Measurements from ENCODE around the gene STAT3. TPM values are rescaled to one million over a fixed set of nuclear protein-coding genes. Genes with fewer than 3 reads are reported as not detected.

Gene STAT3
- total and polyA plus RNA-seq, 2 of the 13 experiments (the other 11 are each of a cell fraction or from before 2014, with no cell fraction given) = 61.8 to 62.4 TPM

DNA sequence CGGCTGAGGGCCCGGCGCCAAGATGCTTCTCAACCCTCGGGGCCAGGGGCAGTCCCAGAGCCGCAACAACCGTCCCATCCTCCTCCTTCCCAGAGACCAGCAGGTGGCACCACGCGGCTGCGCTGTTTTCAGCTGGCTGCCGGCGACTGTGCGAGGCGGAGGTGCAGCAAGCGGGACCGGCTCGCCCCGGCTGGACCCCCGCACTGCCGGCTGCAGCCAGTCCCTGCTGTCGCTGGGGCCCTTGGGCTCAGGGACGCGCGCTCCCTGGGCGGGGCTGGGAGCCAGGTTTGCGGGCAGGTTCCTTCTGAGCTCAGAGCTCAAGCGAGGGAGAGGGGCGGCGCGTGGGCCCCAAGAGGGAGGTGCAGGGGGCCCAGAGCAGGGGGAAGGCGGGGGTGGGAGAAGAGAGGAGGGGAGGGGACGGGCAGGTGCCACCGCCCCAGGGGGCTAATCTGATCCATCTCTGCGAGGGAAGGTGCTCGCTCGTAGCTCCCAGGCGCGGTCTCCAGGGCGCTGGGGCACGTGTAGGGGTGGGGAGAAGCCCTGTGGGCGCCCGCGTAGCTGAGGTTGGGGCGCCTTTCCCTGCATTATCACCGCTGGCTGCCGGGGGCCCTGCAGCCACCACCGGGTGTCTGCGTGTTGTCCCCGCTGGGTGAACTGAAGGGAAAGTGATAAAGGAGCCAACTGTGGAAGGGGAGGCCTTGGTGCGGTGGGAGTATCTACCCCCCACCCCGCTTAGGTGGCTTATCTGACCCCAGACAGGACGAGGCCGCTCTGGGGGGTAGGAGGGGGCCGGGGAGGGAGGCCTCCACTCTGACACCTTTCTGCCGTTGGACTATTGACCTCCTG lies 75.7 kb downstream of the STAT3 start (continued):
- TF ChIP-seq, protein P1, sequence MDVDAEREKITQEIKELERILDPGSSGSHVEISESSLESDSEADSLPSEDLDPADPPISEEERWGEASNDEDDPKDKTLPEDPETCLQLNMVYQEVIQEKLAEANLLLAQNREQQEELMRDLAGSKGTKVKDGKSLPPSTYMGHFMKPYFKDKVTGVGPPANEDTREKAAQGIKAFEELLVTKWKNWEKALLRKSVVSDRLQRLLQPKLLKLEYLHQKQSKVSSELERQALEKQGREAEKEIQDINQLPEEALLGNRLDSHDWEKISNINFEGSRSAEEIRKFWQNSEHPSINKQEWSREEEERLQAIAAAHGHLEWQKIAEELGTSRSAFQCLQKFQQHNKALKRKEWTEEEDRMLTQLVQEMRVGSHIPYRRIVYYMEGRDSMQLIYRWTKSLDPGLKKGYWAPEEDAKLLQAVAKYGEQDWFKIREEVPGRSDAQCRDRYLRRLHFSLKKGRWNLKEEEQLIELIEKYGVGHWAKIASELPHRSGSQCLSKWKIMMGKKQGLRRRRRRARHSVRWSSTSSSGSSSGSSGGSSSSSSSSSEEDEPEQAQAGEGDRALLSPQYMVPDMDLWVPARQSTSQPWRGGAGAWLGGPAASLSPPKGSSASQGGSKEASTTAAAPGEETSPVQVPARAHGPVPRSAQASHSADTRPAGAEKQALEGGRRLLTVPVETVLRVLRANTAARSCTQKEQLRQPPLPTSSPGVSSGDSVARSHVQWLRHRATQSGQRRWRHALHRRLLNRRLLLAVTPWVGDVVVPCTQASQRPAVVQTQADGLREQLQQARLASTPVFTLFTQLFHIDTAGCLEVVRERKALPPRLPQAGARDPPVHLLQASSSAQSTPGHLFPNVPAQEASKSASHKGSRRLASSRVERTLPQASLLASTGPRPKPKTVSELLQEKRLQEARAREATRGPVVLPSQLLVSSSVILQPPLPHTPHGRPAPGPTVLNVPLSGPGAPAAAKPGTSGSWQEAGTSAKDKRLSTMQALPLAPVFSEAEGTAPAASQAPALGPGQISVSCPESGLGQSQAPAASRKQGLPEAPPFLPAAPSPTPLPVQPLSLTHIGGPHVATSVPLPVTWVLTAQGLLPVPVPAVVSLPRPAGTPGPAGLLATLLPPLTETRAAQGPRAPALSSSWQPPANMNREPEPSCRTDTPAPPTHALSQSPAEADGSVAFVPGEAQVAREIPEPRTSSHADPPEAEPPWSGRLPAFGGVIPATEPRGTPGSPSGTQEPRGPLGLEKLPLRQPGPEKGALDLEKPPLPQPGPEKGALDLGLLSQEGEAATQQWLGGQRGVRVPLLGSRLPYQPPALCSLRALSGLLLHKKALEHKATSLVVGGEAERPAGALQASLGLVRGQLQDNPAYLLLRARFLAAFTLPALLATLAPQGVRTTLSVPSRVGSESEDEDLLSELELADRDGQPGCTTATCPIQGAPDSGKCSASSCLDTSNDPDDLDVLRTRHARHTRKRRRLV (CRISPR knock-in tag; IDR thresholded peaks at IDR 0.05) = peak; percentile 45; the same call in 1 of the 2 replicates
- TF ChIP-seq ZZZ3 (CRISPR knock-in tag; IDR thresholded peaks at IDR 0.05; ENCODE audit: borderline replicate concordance) (0 out of 2 replicates have a peak, but pooled peaks have one; percentile 20), NPAS2 (CRISPR knock-in tag; IDR thresholded peaks at IDR 0.05; ENCODE audit: borderline replicate concordance) (no peak), ZFP37 (CRISPR knock-in tag; IDR thresholded peaks at IDR 0.05; ENCODE audit: borderline replicate concordance) (0 out of 2 replicates have a peak, but pooled peaks have one; percentile 35), RFX1 (IDR thresholded peaks at IDR 0.05) (no peak), SAP130 (CRISPR knock-in tag; IDR thresholded peaks at IDR 0.05; ENCODE audit: low read depth) (peak; percentile 87), POGZ (CRISPR knock-in tag; IDR thresholded peaks at IDR 0.05) (peak; percentile 77), ZEB1 (IDR thresholded peaks at IDR 0.05; ENCODE audit: insufficient replicate concordance, low read depth) (peak; percentile 33), HIVEP1 (CRISPR knock-in tag; IDR thresholded peaks at IDR 0.05) (peak; percentile 54), SP4 (CRISPR knock-in tag; IDR thresholded peaks at IDR 0.05) (peak; percentile 78; the same call in 1 of the 2 replicates), XBP1 (CRISPR knock-in tag; IDR thresholded peaks at IDR 0.05) (no peak), CEBPG (CRISPR knock-in tag; IDR thresholded peaks at IDR 0.05) (peak; percentile 60), ERF (CRISPR knock-in tag; IDR thresholded peaks at IDR 0.05) (peak; percentile 70; the same call in 1 of the 2 replicates), SMC3 (IDR thresholded peaks at IDR 0.05; ENCODE audit: low read length) (peak; percentile 17; the same call in 1 of the 2 replicates), TEAD2 (CRISPR knock-in tag; IDR thresholded peaks at IDR 0.05) (no peak), ZNF703 (CRISPR knock-in tag; IDR thresholded peaks at IDR 0.05; ENCODE audit: borderline replicate concordance) (no peak), GFI1 (CRISPR knock-in tag; IDR thresholded peaks at IDR 0.05; ENCODE audit: borderline replicate concordance) (peak; percentile 62; the same call in 1 of the 2 replicates), CBX2 (IDR thresholded peaks at IDR 0.05; ENCODE audit: low read depth, low read length) (no peak), CBX2 (CRISPR knock-in tag; IDR thresholded peaks at IDR 0.05; ENCODE audit: low read depth) (no peak)
- TF ChIP-seq, protein P2, sequence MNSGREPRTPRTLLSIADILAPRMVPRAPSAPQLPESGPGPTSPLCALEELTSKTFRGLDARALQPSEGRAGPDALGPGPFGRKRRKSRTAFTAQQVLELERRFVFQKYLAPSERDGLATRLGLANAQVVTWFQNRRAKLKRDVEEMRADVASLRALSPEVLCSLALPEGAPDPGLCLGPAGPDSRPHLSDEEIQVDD (CRISPR knock-in tag; IDR thresholded peaks at IDR 0.05; ENCODE audit: borderline replicate concordance) = no peak
- TF ChIP-seq, protein P3, sequence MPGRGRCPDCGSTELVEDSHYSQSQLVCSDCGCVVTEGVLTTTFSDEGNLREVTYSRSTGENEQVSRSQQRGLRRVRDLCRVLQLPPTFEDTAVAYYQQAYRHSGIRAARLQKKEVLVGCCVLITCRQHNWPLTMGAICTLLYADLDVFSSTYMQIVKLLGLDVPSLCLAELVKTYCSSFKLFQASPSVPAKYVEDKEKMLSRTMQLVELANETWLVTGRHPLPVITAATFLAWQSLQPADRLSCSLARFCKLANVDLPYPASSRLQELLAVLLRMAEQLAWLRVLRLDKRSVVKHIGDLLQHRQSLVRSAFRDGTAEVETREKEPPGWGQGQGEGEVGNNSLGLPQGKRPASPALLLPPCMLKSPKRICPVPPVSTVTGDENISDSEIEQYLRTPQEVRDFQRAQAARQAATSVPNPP (CRISPR knock-in tag; IDR thresholded peaks at IDR 0.05) = no peak
